ENCODE data around the gene SPPL2C.

Gene SPPL2C

DNA sequence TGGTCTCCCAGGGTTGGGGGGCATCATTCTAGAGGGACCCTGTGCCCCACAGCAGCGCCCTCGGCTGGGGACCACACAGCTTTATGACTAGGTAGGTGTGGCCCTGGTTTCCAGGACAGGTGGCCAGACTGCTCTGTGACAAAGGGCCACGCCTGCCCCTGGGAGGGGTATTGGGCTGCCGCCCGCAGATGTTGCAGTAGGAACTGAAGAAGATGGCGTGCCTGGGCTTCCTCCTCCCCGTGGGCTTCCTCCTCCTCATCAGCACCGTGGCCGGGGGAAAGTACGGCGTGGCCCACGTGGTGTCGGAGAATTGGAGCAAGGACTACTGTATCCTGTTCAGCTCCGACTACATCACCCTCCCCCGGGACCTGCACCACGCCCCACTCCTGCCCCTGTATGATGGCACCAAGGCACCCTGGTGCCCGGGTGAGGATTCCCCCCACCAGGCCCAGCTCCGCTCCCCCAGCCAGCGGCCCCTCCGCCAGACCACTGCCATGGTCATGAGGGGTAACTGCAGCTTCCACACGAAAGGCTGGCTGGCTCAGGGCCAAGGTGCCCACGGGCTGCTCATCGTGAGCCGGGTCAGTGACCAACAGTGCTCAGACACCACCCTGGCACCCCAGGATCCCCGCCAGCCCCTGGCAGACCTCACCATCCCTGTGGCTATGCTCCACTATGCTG is at the start of gene SPPL2C:
SPPL2C (plus strand) TSS at position 187 of the 681 bp plus-strand sequence; CDS start at position 213, 26 bp downstream.
- no peak for DNase-seq

GRCh38 chr17:45800816-45801215 is 43.9 kb upstream of the SPPL2C start:
- DNase-seq = no peak

GRCh38 chr17:45801421-45801820 is 43.3 kb upstream of the SPPL2C start:
- DNase-seq = no peak

GRCh38 chr17:45808845-45809244 is 35.8 kb upstream of the SPPL2C start:
- no peak for DNase-seq

DNA sequence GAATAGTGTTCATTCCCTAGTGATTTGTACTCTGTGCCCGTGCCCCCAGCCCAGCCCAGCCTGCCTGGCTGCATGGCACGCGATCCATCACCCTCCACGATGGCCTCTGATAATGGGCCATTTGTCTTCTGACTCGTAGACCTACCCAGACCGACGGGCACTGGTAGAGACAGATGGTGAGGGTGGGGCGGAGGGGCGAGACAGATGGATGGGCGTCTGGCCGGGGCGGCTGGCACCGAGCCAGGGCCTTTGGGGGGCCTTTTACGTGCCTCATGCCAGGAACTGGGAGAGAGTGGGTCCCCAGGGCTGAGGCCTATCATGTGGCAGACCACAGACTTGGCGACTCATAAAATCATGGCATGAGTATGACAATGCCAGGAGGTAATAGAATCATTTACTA is 35.2 kb upstream of the SPPL2C start:
- no peak for DNase-seq

DNA sequence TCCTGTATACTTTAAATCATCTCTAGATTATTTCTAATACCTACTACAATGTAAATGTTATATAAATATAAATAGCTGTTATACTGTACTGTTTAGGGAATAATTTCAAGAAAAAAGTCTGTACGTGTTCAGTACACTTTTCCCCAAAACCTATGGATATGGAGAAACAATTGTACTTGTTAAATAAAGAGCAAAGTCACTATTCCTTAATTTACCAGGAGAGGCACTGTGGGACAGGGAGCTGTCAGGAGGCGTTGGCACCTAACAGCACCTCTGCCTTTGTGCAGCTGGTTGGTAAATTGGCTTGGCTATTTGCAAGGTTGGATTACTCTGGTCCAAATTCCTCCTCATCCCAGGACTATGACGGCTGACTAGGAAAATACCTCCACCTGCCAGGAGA is 32.6 kb upstream of the SPPL2C start:
- no peak for DNase-seq

DNA sequence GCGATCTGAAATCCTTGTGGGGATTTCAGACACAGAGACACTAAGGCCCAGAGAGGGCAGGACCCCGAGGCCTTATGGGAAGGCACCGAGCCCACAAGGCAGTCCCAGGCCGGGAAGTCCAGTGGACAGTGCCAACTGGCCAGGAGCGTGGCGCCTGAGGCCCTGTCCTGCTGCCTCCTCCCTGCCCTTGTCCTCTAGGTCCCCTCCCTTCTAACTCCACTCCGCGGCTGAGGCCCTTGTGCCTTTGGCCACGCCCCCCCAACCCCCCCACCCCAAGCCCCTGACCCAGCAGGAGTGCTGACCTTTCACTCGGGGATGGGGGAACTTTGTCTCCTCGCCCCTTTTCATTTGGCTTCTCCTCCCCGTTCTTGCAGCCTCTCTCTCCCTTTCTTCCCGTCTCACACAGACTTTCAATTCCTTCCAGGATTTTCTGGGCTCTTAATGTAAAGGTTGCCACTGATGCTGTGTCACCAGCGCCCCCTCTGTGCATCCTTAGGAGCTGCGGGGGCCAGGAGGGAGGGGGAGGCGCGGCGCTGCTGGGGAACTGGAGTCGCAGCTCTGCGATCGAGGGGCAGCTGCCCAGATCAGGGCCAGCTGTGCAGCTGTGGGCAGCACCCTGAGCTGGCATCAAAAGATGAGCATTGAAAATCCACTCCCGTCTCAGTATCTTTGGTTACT is 31.5 kb upstream of the SPPL2C start:
- no peak for DNase-seq

DNA sequence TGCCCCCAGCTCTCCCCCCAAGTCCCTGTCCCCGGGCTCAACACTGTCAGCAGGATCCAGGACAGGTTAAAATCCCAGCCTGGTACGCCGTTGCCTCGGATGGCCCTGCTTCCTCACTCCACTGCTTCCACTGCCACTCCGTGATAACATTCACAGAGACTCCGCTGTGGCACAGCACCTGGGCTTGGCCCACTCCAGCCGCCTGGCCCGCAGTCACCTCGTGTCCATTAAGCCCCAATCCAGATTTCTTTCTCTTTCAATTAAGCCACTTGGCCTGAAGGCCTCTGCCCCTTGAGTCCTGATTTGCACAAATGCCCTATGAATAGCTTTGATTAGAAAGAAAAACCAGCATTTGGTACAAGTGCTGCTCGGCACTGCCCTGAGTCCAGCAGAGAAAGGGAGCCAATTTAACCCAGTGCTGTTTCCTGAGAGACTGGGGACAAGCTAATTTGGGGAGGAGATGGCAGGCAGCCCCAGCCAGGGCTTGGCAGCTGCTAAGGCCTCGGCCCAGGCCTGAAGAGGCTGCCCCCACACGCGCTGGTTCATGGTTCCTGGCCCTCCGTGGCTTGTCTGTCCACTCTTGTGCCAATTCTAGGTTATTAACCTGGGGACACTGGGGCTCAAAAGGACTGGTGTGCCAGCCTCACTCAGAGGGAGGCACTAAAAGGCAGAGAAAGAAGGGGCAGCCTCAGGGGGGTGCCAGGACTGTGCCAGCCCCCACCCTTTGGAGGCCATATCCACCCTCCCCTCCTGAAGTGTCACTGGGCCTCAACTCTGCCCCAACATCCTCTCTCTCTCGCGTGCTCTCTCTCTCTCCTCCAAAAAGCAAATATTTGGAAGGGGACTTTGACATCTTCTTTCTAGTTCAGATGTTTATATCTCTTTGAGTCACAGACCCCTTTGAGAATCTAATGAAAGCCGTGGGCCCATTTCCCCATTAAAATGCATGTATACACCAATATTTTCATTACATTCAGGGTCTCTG is 29.8 kb upstream of the SPPL2C start:
- no peak for DNase-seq

DNA sequence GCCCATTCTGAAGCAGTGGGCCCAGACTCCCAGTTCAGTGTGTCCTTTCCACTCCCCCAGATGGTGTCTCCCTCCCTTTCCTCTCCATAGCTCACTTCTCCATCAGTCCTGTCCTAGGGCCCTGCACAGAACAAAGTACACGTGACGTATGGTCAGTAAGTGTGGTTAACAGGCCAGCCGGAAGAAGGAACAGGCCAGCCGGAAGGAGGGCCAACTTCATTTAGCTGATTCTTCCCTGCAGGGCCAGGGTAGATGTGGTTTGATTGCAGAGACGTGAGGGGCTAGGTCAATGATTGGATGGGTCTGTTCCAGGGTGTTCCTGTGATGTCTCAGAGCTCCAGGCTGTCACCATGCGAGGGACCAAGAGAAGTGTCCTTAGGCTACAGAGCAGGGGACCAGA is 28.9 kb upstream of the SPPL2C start:
- DNase-seq = no peak

DNA sequence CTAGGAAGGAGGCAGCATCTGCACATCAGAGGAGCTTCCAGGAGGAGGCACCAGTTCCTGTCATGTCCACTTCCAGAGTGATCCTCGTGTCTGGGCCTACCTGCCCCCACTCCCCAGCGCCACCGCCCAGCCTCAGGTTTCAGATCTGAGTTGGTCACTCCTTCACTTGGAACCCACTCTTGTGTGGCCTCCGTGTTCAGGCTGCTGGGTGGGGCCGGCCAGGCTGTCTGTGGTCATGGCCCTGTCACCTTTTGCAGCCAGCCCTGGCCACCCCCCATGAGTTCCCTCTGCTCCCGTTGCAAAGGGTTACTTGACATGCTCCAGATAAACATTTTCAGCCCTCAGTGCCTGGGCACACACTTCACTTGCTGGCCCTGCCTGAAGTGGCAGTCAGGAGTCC is 26.6 kb upstream of the SPPL2C start:
- no peak for DNase-seq

DNA sequence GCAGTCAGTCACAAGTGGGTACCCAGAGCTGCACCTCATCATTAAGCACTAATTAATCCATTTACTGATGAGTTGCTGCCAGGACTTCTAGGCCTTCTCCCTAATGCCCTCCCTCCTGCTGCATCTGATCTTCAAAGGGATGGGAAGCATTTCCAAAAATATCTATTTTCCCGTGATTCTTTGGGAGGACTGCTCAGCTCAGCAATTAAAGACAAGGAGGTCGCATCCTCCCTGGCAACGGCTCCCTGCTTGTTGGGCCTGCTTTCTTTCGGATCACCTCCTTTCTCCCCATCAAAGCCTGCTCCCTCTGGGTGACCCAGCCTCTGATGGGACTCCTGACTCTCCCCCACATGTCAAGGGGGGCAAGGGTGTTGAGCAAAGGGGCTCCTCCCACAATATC is 26.0 kb upstream of the SPPL2C start:
- no peak for DNase-seq

- no peak for DNase-seq
These were observed 25.0 kb upstream of the SPPL2C start for GRCh38 chr17:45819632-45820031.

DNA sequence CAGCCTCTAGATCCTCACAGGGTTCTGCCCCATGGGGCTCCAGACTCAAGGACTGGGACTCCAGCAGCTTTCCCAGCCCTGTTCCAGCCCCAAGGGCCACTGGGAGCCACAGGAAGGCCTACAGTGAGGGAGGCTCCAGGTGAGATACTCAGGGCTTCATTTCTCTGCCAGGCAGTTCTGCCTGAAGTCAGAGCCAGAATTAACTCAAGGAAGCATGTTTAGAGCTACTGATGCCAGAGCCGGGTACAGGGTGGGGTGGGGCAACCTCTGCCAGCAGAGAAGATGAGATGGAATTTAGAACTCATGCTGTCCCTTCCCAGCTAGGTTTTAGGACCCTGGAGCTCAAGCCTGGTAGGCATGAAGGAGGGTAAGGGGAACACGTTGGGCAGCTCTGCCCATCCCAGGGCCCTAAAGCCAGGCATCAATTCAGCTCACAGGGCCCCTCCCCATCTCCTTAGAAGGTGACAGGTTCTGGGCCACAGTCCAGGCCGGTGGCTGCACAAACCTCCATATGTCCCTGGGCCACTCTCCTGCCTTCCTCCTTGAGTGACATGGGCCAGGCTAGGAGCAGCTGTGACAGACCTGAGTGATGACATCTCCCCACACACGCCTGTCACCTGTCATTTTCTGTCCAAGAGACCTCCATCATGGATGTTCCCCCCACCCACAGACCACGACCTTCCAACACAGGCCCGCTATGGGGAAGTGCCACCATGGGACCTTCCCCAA is 24.5 kb upstream of the SPPL2C start:
- DNase-seq = no peak

DNA sequence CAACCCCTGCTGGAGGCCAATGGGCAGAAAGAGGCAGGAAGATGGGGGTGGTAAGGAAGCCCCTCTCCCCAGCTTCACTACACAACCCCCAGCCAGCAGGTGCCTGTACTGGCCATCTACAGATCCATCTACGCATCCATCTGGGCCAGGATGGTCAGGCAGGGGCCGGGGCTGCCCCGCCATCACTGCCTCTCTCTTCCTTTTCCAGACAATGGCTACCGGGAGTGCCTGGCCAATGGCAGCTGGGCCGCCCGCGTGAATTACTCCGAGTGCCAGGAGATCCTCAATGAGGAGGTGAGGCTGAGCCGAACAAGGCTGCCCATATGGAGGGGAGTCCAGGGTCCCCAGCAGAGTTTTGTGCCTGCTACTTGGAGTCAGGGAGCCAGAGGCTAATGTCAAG is 23.5 kb upstream of the SPPL2C start:
- DNase-seq = no peak

GRCh38 chr17:45823598-45823997 is 21.1 kb upstream of the SPPL2C start:
- no peak for DNase-seq

GRCh38 chr17:45824475-45824874 is 20.2 kb upstream of the SPPL2C start:
- DNase-seq = no peak

DNA sequence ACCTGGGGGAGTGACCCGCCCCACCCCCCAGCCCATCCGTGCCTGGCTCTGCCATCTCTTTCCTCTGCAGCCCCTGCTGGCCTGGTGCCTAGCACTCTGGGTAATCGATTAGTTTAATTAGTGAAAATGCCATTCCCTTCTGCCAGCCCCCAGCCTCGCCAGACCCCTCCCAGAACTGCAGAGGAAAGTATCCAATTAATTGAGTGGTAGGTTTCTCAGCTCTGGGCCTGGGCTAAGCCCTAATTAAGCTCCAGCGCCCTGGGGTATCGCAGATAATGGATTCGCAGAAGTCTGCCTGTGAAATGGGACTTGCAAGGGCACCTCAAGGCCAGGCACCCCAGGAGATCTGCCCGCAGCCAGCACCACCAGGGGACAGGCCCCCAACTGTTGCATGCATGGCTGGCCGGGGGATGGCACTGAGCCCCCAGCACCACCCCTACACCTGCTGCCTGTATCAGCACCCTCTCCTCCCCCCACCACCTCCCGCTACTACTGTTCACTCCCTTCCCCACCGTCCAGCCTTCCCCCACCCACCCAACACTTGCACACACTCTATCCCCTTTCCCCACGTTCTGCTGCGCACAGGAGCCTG is 19.7 kb upstream of the SPPL2C start:
- no peak for DNase-seq

GRCh38 chr17:45825792-45826191 is 18.9 kb upstream of the SPPL2C start:
- DNase-seq = no peak

GRCh38 chr17:45826919-45827588 is 17.6 kb upstream of the SPPL2C start:
- DNase-seq = no peak

- no peak for DNase-seq
These were observed 16.5 kb upstream of the SPPL2C start for GRCh38 chr17:45828171-45828570.

GRCh38 chr17:45828582-45829133 is 16.0 kb upstream of the SPPL2C start:
- DNase-seq = no peak

DNA sequence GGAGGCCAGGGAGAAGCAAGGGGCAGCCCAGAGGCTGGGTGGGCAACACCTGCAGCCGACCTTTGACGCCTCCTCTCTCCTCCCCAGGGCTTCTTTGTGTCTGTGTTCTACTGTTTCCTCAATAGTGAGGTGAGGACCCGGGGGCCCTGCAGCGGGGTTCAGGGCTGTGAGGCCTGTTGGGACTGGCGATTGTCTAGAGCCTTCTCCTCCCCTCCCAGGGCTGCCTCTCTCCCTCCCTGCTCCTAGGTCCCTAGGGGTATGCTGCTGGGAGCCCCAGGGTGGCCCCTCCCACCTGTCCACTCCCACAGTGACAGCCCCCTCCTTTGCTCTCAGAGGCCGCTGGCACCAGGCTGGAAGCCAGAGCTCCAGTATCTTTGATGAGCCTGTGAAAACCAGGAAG is 10.8 kb upstream of the SPPL2C start:
- DNase-seq = no peak

All from NCI-H2227 treated with DMSO at 0.1 percent for 48 hours (cell line).